ENCODE measurements around the gene C1QB. TPM values are rescaled to one million over a fixed set of nuclear protein-coding genes. Genes with fewer than 3 reads are reported as not detected.

C1QB gene
- total and polyA plus RNA-seq, 2 of the 4 experiments (the other 2 are of a cell fraction): not detected

DNA sequence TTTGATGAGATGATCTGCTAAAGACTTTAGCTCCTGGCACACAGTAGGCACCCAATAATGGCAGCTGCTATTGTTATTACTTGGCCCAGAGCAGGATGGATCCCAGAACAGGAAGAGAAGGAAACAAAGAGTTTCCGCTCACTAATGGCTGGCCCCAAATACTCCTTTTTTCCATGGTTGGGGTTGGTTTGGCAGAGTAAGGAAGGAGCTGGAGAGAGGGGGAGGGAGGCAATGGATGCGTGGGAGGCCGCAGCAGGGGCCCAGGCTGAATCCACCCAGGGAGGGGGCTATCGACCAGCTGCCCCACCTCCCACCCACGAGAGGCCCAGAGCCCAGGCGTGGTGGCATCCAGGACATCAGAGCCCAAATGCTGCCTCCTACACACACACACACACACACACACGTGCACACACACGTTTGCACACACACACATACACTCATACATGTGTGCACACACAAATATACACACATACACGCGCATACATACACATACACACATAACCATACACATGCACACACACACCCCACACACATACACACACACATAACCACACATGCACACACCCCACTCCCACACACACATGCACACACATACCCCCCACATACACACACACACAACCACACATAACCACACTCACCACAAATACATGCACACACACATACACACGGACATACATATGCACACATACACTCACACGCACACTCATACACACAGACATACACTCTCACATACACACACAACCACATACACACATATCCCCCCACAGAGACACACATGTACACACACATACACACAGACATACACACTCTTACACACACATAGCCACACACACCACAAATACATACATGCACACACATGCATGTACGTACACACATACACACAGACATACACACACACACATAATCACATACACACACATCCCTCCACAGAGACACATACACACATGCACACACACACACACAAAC lies 25.2 kb downstream of the C1QB start:
- no peak for DNase-seq
- ATAC-seq (ENCODE audit: low read depth): no peak
- BruUV-seq (replicated peaks): no TSS peak
- Histone ChIP-seq H3K4me1 (ENCODE audit: control insufficient read depth, insufficient read depth, low read length) (no peaks in the 10 kb centered on the region), H3K18ac (ENCODE audit: low read depth, low read length) (no peak overlapping the region), H2BK15ac (ENCODE audit: low read depth, low read length) (no peak overlapping the region), H2BK120ac (ENCODE audit: low read depth, low read length) (no peak overlapping the region), H3K4me2 (ENCODE audit: low read depth, low read length) (no peak overlapping the region), H4K8ac (ENCODE audit: low read depth in 2 of 2, low read length in 2 of 2) (no peak overlapping the region), H2AK9ac (replicated peaks; ENCODE audit: low read depth, low read length, poor library complexity) (no peak overlapping the region), H3K9me1 (ENCODE audit: insufficient read depth, low read length) (no peaks in the 10 kb centered on the region; the same call in 1 of the 2 replicates), H2BK5ac (ENCODE audit: low read depth, low read length, poor library complexity, severe bottlenecking) (peak overlapping the region; percentile 80), H3K36me3 (ENCODE audit: control insufficient read depth, insufficient read depth, low read length) (no peaks in the 10 kb centered on the region), H3K56ac (ENCODE audit: extremely low read depth, insufficient read depth, low read length) (no peak overlapping the region), H2AFZ (replicated peaks; ENCODE audit: low read length, poor library complexity) (no peak overlapping the region), H3K27ac (ENCODE audit: insufficient read depth, low read length) (no peak overlapping the region), H3K14ac (replicated peaks; ENCODE audit: low read depth, low read length) (no peak overlapping the region), H3K4me3 (ENCODE audit: insufficient read depth, low read depth, low read length) (no peak overlapping the region), H3K79me1 (ENCODE audit: low read depth in 1 of 2, low read length in 2 of 2) (no peaks in the 10 kb centered on the region), H2AK5ac (ENCODE audit: low read depth, low read length) (no peak overlapping the region), H4K91ac (ENCODE audit: insufficient read depth, low read depth, low read length) (no peak overlapping the region), H2BK20ac (ENCODE audit: low read depth, low read length) (no peak overlapping the region), H3K4ac (ENCODE audit: low read depth, low read length) (no peak overlapping the region), H4K20me1 (ENCODE audit: insufficient read depth, low read length) (no peaks in the 10 kb centered on the region), H3K9me3 (ENCODE audit: control insufficient read depth, insufficient read depth, low read length) (no peaks in the 10 kb centered on the region), H3K9ac (ENCODE audit: low read depth, low read length) (no peak overlapping the region), H3K23ac (ENCODE audit: low read depth, low read length) (no peak overlapping the region), H3K27me3 (ENCODE audit: control insufficient read depth, insufficient read depth, low read length) (peaks cover 20% of the 10 kb centered on the region), H4K5ac (ENCODE audit: low read depth, low read length) (no peak overlapping the region)
- intact Hi-C loops (cut with micrococcal nuclease): no loop called here
- dilution Hi-C loops (cut with HindIII; ENCODE audit: low sequenced_read_pairs, unreplicated experiment): no loop called here
- POLR2A ChIA-PET (ENCODE audit: unreplicated experiment): no interaction called here
- TF ChIP-seq BHLHE40 (IDR thresholded peaks at IDR 0.05; ENCODE audit: low read depth, low read length) (no peak), USF2 (IDR thresholded peaks at IDR 0.05; ENCODE audit: low read depth, low read length) (no peak), RAD21 (IDR thresholded peaks at IDR 0.05; ENCODE audit: low read length) (no peak), FOS (IDR thresholded peaks at IDR 0.05; ENCODE audit: low read depth, low read length) (no peak), CHD1 (IDR thresholded peaks at IDR 0.05; ENCODE audit: low read depth, low read length) (no peak), RFX5 (IDR thresholded peaks at IDR 0.05; ENCODE audit: low read depth, low read length) (no peak), MAZ (IDR thresholded peaks at IDR 0.05; ENCODE audit: borderline replicate concordance, low read depth, low read length) (no peak)
- TF ChIP-seq, protein P1, sequence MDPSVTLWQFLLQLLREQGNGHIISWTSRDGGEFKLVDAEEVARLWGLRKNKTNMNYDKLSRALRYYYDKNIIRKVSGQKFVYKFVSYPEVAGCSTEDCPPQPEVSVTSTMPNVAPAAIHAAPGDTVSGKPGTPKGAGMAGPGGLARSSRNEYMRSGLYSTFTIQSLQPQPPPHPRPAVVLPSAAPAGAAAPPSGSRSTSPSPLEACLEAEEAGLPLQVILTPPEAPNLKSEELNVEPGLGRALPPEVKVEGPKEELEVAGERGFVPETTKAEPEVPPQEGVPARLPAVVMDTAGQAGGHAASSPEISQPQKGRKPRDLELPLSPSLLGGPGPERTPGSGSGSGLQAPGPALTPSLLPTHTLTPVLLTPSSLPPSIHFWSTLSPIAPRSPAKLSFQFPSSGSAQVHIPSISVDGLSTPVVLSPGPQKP (IDR thresholded peaks at IDR 0.05; ENCODE audit: borderline replicate concordance, low read depth, low read length): no peak
- in situ Hi-C loops (cut with MboI; ENCODE audit: low sequenced_read_pairs): no loop called here
- CTCF ChIA-PET: no interaction called here
- 88% methylated on average over 5 of the region's 13 CpGs; no CpG with 5 or more reads in 1 of the 2 experiments for WGBS, 2 experiments (ENCODE audit: extremely low coverage in 2 of 2, insufficient read length in 1 of 2)
